OCI-LY7 (cell line): ENCODE data around the gene PPP1R9A. TPM values are rescaled to one million over a fixed set of nuclear protein-coding genes. Genes with fewer than 3 reads are reported as not detected.

Experiments
- BruUV-seq: library from RNA; stranded (reverse); fragments of 400-500 nt; replicated peaks from 2 replicates; lab custom pipeline; 2021; lab: Mats Ljungman, UMichigan
- CTCF ChIA-PET: fragments of 300-600 bp; sonication (Branson Sonifier 250); formaldehyde crosslinking; loops from one replicate; lab custom pipeline; 2022; ENCODE audit warnings: antibody characterized with exemption; ENCODE audit not compliant: unreplicated experiment; lab: Charles Lee
- POLR2A ChIA-PET: fragments of 300-600 bp; sonication (Branson Sonifier 250); formaldehyde crosslinking; loops from one replicate; lab custom pipeline; 2022; ENCODE audit warnings: antibody characterized with exemption; lab: Charles Lee
- DNase-seq: peaks from one replicate; pipeline ENCODE4 v3.0.0-alpha.2; 2015; ENCODE audit warnings: low spot score
- H2AFZ ChIP-seq: fragments of 200-600 bp; sonication (generic), shearing (Covaris generic); 2 replicates; pipeline ENCODE4 v1.6.1; 2014; ENCODE audit warnings: mild to moderate bottlenecking, antibody characterized with exemption, low read length, moderate library complexity
- H3K27ac ChIP-seq: fragments of 200-600 bp; sonication (generic); 2 replicates; pipeline ENCODE4 v1.5.1; 2014; ENCODE audit warnings: mixed run types, low read depth, mild to moderate bottlenecking, moderate library complexity, low read length, inconsistent platforms; ENCODE audit not compliant: poor library complexity, severe bottlenecking
- H3K36me3 ChIP-seq: fragments of 200-600 bp; sonication (generic); 2 replicates; pipeline ENCODE4 v1.6.1; 2014; ENCODE audit warnings: mild to moderate bottlenecking, antibody characterized with exemption, low read length, moderate library complexity, mixed read lengths; ENCODE audit not compliant: insufficient read depth
- H3K4me1 ChIP-seq: fragments of 200-600 bp; sonication (generic); 2 replicates; pipeline ENCODE4 v1.5.1; 2014; ENCODE audit warnings: mild to moderate bottlenecking, low read length; ENCODE audit not compliant: insufficient read depth, poor library complexity, severe bottlenecking
- H3K4me2 ChIP-seq: fragments of 200-600 bp; sonication (generic); 2 replicates; pipeline ENCODE4 v1.6.1; 2014; ENCODE audit warnings: mild to moderate bottlenecking, low read length
- H3K4me3 ChIP-seq: fragments of 200-600 bp; sonication (generic); 2 replicates; pipeline ENCODE4 v1.5.1; 2014; ENCODE audit warnings: mild to moderate bottlenecking, low read depth, low read length; ENCODE audit not compliant: poor library complexity, severe bottlenecking
- H3K79me2 ChIP-seq: fragments of 200-600 bp; sonication (generic); 2 replicates; pipeline ENCODE4 v1.6.1; 2016; ENCODE audit warnings: low read depth, mild to moderate bottlenecking, low read length, moderate library complexity, mixed read lengths; ENCODE audit not compliant: insufficient read depth
- H3K9me2 ChIP-seq: fragments of 200-600 bp; sonication (generic); 2 replicates; pipeline ENCODE4 v1.6.1; 2016; ENCODE audit warnings: mild to moderate bottlenecking, low read length, mixed read lengths; ENCODE audit not compliant: insufficient read depth
- H3K9me3 ChIP-seq: fragments of 200-600 bp; sonication (generic); 2 replicates; pipeline ENCODE4 v1.6.1; 2014; ENCODE audit warnings: mild to moderate bottlenecking, mixed run types, low read length, mixed read lengths
- H4K20me1 ChIP-seq: fragments of 200-600 bp; sonication (generic); 2 replicates; pipeline ENCODE4 v1.6.1; 2014; ENCODE audit warnings: mild to moderate bottlenecking, antibody characterized with exemption, low read length, moderate library complexity, mixed read lengths; ENCODE audit not compliant: insufficient read depth
- CTCF ChIP-seq: fragments of 200-600 bp; sonication (generic); conservative IDR thresholded peaks from 2 replicates; pipeline ENCODE4 v1.5.1; 2014; ENCODE audit warnings: mild to moderate bottlenecking, antibody characterized with exemption, low read length, moderate library complexity, mixed read lengths
- EZH2phosphoT487 ChIP-seq: fragments of 200-600 bp; sonication (generic); IDR thresholded peaks from 2 replicates; pipeline ENCODE4 v1.6.1; 2018; ENCODE audit warnings: low read depth, borderline replicate concordance, mild to moderate bottlenecking, mixed run types, antibody characterized with exemption, low read length, moderate library complexity, mixed read lengths
- intact Hi-C: fragments of 100-400 bp; cut with micrococcal nuclease; formaldehyde crosslinking; loops from one replicate; pipeline ENCODE4 v1.10.0; 2022; ENCODE audit not compliant: unreplicated experiment
- total RNA-seq, 2 experiments: library from RNA; depleted of rRNA in 1 of 2; stranded (reverse); fragments of >200 nt in 1 of 2; shearing (Covaris generic) in 1 of 2; gene quantifications; 2 replicates each; pipeline ENCODE4 v1.2.3, GENCODE V29; 2014 to 2022

Gene PPP1R9A
- total RNA-seq, 2 experiments from 2014 or later: not detected

- no peak overlapping the region for H3K27ac ChIP-seq
- H3K4me2 ChIP-seq: no peak overlapping the region
- H3K79me2 ChIP-seq: no peaks in the 10 kb centered on the region
- intact Hi-C loops: no loop called here
- no peaks in the 10 kb centered on the region for H4K20me1 ChIP-seq
- DNase-seq: no peak
- H3K9me2 ChIP-seq: no peaks in the 10 kb centered on the region
- no peak for TF ChIP-seq EZH2phosphoT487
- no peak for TF ChIP-seq CTCF
- POLR2A ChIA-PET: interaction anchor here (0.6 kb wide), 1 partner anchor 31 kb away, joined by 5 read pairs; no protein-coding TSS in a partner anchor
- no peaks in the 10 kb centered on the region for H3K36me3 ChIP-seq
- BruUV-seq: no TSS peak
- no peak overlapping the region for H2AFZ ChIP-seq
- no peaks in the 10 kb centered on the region for H3K9me3 ChIP-seq
- no peak overlapping the region for H3K4me3 ChIP-seq
- H3K4me1 ChIP-seq: no peaks in the 10 kb centered on the region
- CTCF ChIA-PET: no interaction called here
Measured at GRCh38 chr7:94904982-94905381, 2.4 kb upstream of the PPP1R9A start.

GRCh38 chr7:94906065-94906851, 1.1 kb upstream of the PPP1R9A start:
- H4K20me1 ChIP-seq: no peaks in the 10 kb centered on the region
- no peaks in the 10 kb centered on the region for H3K4me1 ChIP-seq
- intact Hi-C loops: no loop called here
- BruUV-seq: no TSS peak
- H3K9me2 ChIP-seq: no peaks in the 10 kb centered on the region
- no peak overlapping the region for H2AFZ ChIP-seq
- TF ChIP-seq CTCF: no peak
- no peak for TF ChIP-seq EZH2phosphoT487
- H3K79me2 ChIP-seq: no peaks in the 10 kb centered on the region
- DNase-seq: no peak
- no peaks in the 10 kb centered on the region for H3K36me3 ChIP-seq
- H3K4me2 ChIP-seq: no peak overlapping the region
- H3K9me3 ChIP-seq: no peaks in the 10 kb centered on the region
- no peak overlapping the region for H3K27ac ChIP-seq
- CTCF ChIA-PET: no interaction called here
- POLR2A ChIA-PET: no interaction called here
- H3K4me3 ChIP-seq: no peak overlapping the region

GRCh38 chr7:94907811-94908322, 473 bp downstream of the PPP1R9A start:
- Histone ChIP-seq H4K20me1 (no peaks in the 10 kb centered on the region), H3K27ac (no peak overlapping the region), H3K36me3 (no peaks in the 10 kb centered on the region), H3K9me2 (no peaks in the 10 kb centered on the region), H3K4me3 (no peak overlapping the region), H3K4me1 (no peaks in the 10 kb centered on the region), H2AFZ (no peak overlapping the region), H3K79me2 (no peaks in the 10 kb centered on the region), H3K9me3 (no peaks in the 10 kb centered on the region), H3K4me2 (no peak overlapping the region)
- ChIA-PET POLR2A (no interaction called here), CTCF (no interaction called here)
- BruUV-seq: no TSS peak
- no peak for DNase-seq
- TF ChIP-seq EZH2phosphoT487 (no peak), CTCF (no peak)
- intact Hi-C loops: no loop called here
